ENCODE results near the gene MYL1.

- TF ChIP-seq POLR2A (IDR thresholded peaks at IDR 0.05; ENCODE audit: low read depth, low read length) (no peak), POLR2AphosphoS5 (IDR thresholded peaks at IDR 0.05; ENCODE audit: low read depth, low read length) (no peak)
Measured at GRCh38 chr2:210310550-210310949, 4.4 kb downstream of the MYL1 start.
